SW 1271 (cell line): Measurements from ENCODE around the gene SEC23A.
A peak's percentile ranks its signal among the peaks of the same experiment; 100 is the strongest.
"Not testable (repeated sequence)": the region's sequence is repeated elsewhere in the genome, so short reads cannot be mapped to it uniquely, and the experiment has no call there.

ENCODE experiments used
- DNase-seq, 2 experiments: peaks; one replicate each; lab custom pipeline; 2025; lab: John Stamatoyannopoulos, UW

SEC23A gene

GRCh38 chr14:39029789-39030188 lies 73.2 kb downstream of the SEC23A start:
- DNase-seq: no peak

GRCh38 chr14:39028620-39029019 lies 74.4 kb downstream of the SEC23A start:
- no peak for DNase-seq

GRCh38 chr14:39025810-39026627 lies 77.0 kb downstream of the SEC23A start:
- no peak for DNase-seq

- DNase-seq: no peak
Measured at GRCh38 chr14:39025250-39025809, 77.7 kb downstream of the SEC23A start.

- DNase-seq: no peak
Measured at GRCh38 chr14:39023939-39024871, 78.8 kb downstream of the SEC23A start.

- DNase-seq: not testable (repeated sequence)
Measured at GRCh38 chr14:39017096-39018016, 85.7 kb downstream of the SEC23A start.

GRCh38 chr14:39016733-39017095 lies 86.3 kb downstream of the SEC23A start:
- DNase-seq: no peak

- DNase-seq: no peak
Measured at GRCh38 chr14:39015964-39016577, 87.0 kb downstream of the SEC23A start.

- peak in 1 of 2 experiments; percentile 46 for DNase-seq
Measured at GRCh38 chr14:39015360-39015961, 87.6 kb downstream of the SEC23A start.

GRCh38 chr14:39014460-39014859 lies 88.6 kb downstream of the SEC23A start:
- no peak for DNase-seq

- not testable (repeated sequence) for DNase-seq
Measured at GRCh38 chr14:39008965-39009364, 94.1 kb downstream of the SEC23A start.

- no peak for DNase-seq
Measured at GRCh38 chr14:39006721-39007410, 96.2 kb downstream of the SEC23A start.

GRCh38 chr14:39005044-39005880 lies 97.8 kb downstream of the SEC23A start:
- DNase-seq: no peak

- DNase-seq: no peak
Measured at GRCh38 chr14:38999949-39000348, 103.1 kb downstream of the SEC23A start.

GRCh38 chr14:38994731-38995130 lies 108.3 kb downstream of the SEC23A start:
- DNase-seq: no peak

- no peak for DNase-seq
Measured at GRCh38 chr14:38993981-38994380, 109.1 kb downstream of the SEC23A start.

- no peak for DNase-seq
Measured at GRCh38 chr14:38992067-38992844, 110.8 kb downstream of the SEC23A start.

GRCh38 chr14:38991299-38991698 lies 111.7 kb downstream of the SEC23A start:
- no peak for DNase-seq
